Activated CD8-positive, alpha-beta T cell treated with anti-CD3 and anti-CD28 coated beads, Interleukin-2, amount 10 ng/mL, durations not matched to agents 7 days and 5 days (primary cell): ENCODE measurements around the gene HERC6. TPM values are rescaled to one million over a fixed set of nuclear protein-coding genes. Genes with fewer than 3 reads are reported as not detected.
"Not testable (repeated sequence)": the region's sequence is repeated elsewhere in the genome, so short reads cannot be mapped to it uniquely, and the experiment has no call there.

Experiments
- ATAC-seq: fragments of 150-1000 bp; cut with Tn5 transposase; one replicate; pipeline ENCODE4 v1.10.0; 2021; ENCODE audit warnings: moderate library complexity
- CTCF ChIA-PET: fragments of 350-600 bp; sonication (Branson Sonifier 250); formaldehyde crosslinking; loops from one replicate; lab custom pipeline; 2021; ENCODE audit warnings: antibody characterized with exemption; lab: Charles Lee
- POLR2A ChIA-PET: fragments of 350-600 bp; sonication (Branson Sonifier 250); formaldehyde crosslinking; loops from one replicate; lab custom pipeline; 2021; ENCODE audit warnings: antibody characterized with exemption; lab: Charles Lee
- DNase-seq: peaks from one replicate; pipeline ENCODE4 v3.0.0-alpha.2; 2020
- H3K27ac Mint-ChIP-seq: one replicate; pipeline ENCODE4 v1.8.0; 2021; ENCODE audit warnings: mild to moderate bottlenecking, mixed read lengths
- H3K27me3 Mint-ChIP-seq: one replicate; pipeline ENCODE4 v1.8.0; 2021; ENCODE audit warnings: low read depth, mixed read lengths
- H3K36me3 Mint-ChIP-seq: one replicate; pipeline ENCODE4 v1.8.0; 2021; ENCODE audit warnings: low read depth, mixed read lengths
- H3K4me1 Mint-ChIP-seq: one replicate; pipeline ENCODE4 v1.8.0; 2021; ENCODE audit warnings: low read depth, mixed read lengths
- H3K4me3 Mint-ChIP-seq: one replicate; pipeline ENCODE4 v1.8.0; 2021; ENCODE audit warnings: mild to moderate bottlenecking, mixed read lengths
- H3K9me3 Mint-ChIP-seq: one replicate; pipeline ENCODE4 v1.8.0; 2022; ENCODE audit warnings: mixed read lengths; ENCODE audit not compliant: insufficient read depth
- total RNA-seq, 2 experiments: library from RNA; stranded (reverse); gene quantifications; one replicate each; pipeline ENCODE4 v1.2.3, GENCODE V29; 2021

HERC6 gene
- total RNA-seq, 2 experiments from 2014 or later = 25.5 to 26.9 TPM

DNA sequence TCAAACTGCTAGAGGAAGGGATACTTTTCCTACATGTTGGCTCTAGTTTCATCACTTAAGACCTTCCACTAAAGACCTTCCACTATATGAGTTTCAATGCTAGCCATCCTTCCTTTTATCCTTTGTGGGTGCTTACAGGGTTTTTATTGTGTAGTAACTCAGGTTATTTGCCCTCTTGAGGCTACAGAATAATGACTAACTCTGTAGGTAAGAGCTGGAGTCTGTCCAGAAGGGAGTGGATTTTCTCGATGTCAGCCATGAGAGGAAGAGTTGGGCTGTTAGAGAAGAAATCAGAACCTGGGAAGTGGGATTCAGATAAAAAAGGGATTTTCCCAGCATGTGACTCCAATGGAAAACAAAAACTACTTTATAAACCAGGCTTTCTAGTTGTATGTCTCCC is 50.7 kb downstream of the HERC6 start:
- CTCF ChIA-PET = no interaction called here
- Mint-ChIP-seq H3K36me3 (peaks cover 69% of the 10 kb centered on the region), H3K4me3 (no peak overlapping the region), H3K27me3 (no peaks in the 10 kb centered on the region), H3K4me1 (no peaks in the 10 kb centered on the region), H3K9me3 (no peaks in the 10 kb centered on the region), H3K27ac (no peak overlapping the region)
- POLR2A ChIA-PET = no interaction called here
- ATAC-seq = no peak
- no peak for DNase-seq

DNA sequence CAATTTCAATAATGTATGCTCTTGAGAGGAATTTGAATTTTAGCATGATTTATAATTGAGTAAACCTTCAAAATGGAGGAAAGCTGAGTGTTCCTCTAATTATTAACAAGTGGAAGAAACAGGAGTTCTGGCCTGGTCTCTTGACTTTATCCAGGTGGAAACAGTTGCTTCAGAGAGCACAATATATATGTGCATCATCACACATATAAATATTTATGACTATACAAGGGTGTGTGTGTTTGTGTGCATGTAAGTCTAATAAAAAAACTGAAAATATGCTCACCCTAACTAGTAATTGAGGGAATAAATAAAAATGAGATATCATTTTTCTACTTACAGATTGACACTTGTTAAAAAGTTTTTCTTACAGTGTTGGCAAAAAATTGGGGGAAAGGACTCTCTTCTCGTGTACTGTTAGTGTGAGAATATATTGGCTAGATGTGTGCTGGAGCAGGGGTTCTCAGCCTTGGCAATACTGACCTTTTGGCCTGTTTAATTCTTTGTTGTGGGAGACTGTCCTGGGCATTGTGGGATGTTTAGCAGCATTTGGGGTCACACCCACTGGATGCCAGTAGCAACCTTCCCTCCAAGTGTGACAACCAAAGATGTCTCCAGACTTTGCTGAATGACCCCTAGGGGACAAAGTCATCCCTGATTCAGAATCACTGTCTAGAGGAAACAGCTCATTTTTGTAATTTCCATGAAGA is 57.5 kb downstream of the HERC6 start:
- ChIA-PET CTCF (interaction anchor here (0.9 kb wide), 1 partner anchor 19 kb away, joined by 3 read pairs; no protein-coding TSS in a partner anchor), POLR2A (interaction anchor here (0.7 kb wide), 1 partner anchor 18 kb away, joined by 4 read pairs; no protein-coding TSS in a partner anchor)
- H3K4me1 Mint-ChIP-seq = no peaks in the 10 kb centered on the region
- H3K27ac Mint-ChIP-seq = no peak overlapping the region
- peaks cover 64% of the 10 kb centered on the region for H3K36me3 Mint-ChIP-seq
- no peak for ATAC-seq
- no peaks in the 10 kb centered on the region for H3K27me3 Mint-ChIP-seq
- no peak for DNase-seq
- no peaks in the 10 kb centered on the region for H3K9me3 Mint-ChIP-seq
- H3K4me3 Mint-ChIP-seq = no peak overlapping the region

DNA sequence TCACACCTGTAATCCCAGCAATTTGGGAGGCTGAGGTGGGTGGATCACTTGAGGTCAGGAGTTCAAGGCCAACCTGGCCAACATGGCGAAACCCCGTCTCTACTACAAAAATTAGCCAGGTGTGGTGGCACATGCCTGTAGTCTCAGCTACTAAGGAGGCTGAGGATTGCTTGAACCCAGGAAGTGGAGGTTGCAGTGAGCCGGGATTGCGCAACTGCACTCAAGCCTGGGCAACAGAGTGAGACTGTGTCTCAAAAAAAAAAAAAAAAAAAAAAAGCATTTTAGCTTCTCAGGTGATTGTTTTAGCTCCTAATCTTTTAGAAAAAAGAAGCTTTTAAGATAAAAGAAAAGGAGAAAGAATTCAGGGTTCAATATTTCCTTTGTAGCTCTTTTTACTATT is 59.2 kb downstream of the HERC6 start:
- not testable (repeated sequence) for H3K27me3 Mint-ChIP-seq, H3K4me3 Mint-ChIP-seq, DNase-seq, H3K9me3 Mint-ChIP-seq, H3K4me1 Mint-ChIP-seq, H3K27ac Mint-ChIP-seq, ATAC-seq
- ChIA-PET CTCF (interaction anchor here (1.2 to 2.0 kb wide), 2 partner anchors 60 to 68 kb away, joined by 3 to 4 read pairs; partner anchors contain the start of gene HERC6), POLR2A (interaction anchor here (2.0 kb wide), 1 partner anchor 18 kb away, joined by 9 read pairs; the partner anchor contains the start of gene HERC5)
- H3K36me3 Mint-ChIP-seq = peaks cover 69% of the 10 kb centered on the region

DNA sequence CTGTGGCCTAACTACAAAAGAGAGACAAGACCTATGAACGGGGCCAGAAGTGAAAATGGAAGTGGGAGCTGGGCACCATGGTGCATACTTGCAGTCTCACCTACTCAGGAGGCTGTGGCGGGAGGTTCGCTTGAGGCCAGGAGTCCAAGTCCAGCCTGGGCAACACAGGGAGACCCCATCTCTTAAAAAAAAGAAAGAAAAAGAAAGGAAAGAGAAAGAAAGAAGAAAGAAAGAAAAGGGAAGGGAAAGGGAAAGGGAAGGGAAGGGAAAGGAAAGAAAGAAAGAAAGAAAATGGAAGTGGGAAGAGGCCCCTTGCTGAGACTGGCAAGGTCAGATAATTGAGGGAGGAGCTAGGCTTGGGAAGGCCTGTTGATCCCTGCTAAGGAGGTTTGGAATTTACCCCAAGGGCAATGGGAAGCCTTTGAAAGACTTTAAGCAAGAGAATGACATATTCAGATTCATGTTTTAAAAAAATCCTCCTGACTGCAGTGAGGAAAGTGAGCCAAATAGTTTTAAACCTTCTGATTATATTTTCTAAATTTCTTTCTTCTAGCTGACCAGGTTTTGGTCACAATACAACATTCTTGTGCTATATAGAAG is 60.6 kb downstream of the HERC6 start:
- ChIA-PET CTCF (no interaction called here), POLR2A (no interaction called here)
- Mint-ChIP-seq H3K9me3 (no peaks in the 10 kb centered on the region), H3K4me3 (no peak overlapping the region), H3K27ac (peak overlapping the region; percentile 1), H3K27me3 (no peaks in the 10 kb centered on the region), H3K36me3 (peaks cover 69% of the 10 kb centered on the region), H3K4me1 (no peaks in the 10 kb centered on the region)
- ATAC-seq = no peak
- no peak for DNase-seq

DNA sequence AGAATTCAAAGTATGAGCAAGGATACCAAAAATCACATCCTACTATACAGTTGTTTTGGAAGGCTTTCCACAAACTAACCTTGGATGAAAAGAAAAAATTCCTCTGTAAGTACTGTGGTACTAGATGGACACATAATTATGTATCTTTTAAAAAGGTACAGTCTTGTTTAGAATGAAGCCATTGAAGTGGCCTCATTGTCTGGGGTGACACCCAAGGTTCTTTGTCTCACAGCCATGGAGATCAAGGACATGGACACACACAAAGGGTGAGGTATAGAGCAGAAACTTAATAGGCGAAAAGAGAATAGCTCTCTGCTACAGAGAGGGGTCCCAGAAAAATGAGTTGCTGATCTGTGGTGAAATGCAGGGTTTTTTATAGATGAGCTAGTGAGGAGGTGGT is 61.5 kb downstream of the HERC6 start:
- ChIA-PET POLR2A (no interaction called here), CTCF (no interaction called here)
- no peaks in the 10 kb centered on the region for H3K27me3 Mint-ChIP-seq
- H3K27ac Mint-ChIP-seq = no peak overlapping the region
- H3K36me3 Mint-ChIP-seq = peaks cover 70% of the 10 kb centered on the region
- no peak overlapping the region for H3K4me3 Mint-ChIP-seq
- DNase-seq = no peak
- H3K4me1 Mint-ChIP-seq = no peaks in the 10 kb centered on the region
- ATAC-seq = no peak
- no peaks in the 10 kb centered on the region for H3K9me3 Mint-ChIP-seq

DNA sequence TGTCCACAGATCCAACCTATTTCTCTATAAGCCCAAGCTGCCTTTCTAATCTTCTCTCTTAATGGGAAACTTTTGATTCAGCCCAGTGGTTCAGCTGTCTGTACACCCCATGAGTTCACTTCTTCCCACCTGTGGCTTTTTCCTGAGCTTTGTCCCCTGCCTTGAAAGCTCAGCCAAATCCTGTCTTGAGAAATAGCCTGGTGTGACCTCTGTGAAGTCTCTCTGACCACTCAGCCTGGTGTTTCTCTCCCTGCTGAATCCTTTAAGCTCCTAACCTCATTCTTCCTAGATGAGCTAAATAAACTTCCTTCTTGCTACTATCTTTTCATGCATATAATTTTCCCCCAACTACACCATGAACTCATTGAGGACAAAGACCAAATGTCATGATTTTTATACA is 63.0 kb downstream of the HERC6 start:
- no peak overlapping the region for H3K27ac Mint-ChIP-seq
- no peak for ATAC-seq
- H3K4me3 Mint-ChIP-seq = no peak overlapping the region
- no peaks in the 10 kb centered on the region for H3K27me3 Mint-ChIP-seq
- no peak for DNase-seq
- no peaks in the 10 kb centered on the region for H3K4me1 Mint-ChIP-seq
- ChIA-PET CTCF (interaction anchor here (0.9 to 1.0 kb wide), 2 partner anchors 15 to 223 kb away, joined by 3 read pairs; no protein-coding TSS in a partner anchor), POLR2A (interaction anchor here (1.0 kb wide), 1 partner anchor 15 kb away, joined by 3 read pairs; the partner anchor contains the start of gene HERC5)
- H3K9me3 Mint-ChIP-seq = no peaks in the 10 kb centered on the region
- H3K36me3 Mint-ChIP-seq = peaks cover 65% of the 10 kb centered on the region

DNA sequence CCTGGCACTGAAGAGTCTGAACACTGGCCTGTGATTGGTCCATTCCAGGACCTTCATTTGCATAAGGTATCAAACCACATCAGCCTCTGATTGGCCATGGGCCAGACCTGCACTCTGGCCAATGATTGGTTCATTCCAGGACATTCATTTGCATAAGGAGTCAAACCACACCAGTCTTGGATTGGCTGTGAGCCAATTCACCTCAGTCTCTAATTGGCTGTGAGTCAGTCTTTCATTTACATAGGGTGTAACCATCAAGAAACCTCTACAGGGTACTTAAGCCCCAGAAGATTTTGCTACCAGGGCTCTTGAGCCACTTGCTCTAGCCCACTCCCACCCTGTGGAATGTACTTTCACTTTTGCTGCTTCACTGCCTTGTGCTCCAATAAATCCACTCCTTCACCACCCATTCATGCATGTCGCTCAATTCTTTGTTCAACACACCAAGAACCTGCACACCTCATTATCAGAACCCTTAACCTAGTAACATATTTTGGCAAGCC is 64.1 kb downstream of the HERC6 start:
- ATAC-seq = no peak
- POLR2A ChIA-PET = no interaction called here
- Mint-ChIP-seq H3K4me3 (no peak overlapping the region), H3K27ac (no peak overlapping the region), H3K9me3 (no peaks in the 10 kb centered on the region), H3K4me1 (no peaks in the 10 kb centered on the region), H3K27me3 (no peaks in the 10 kb centered on the region), H3K36me3 (peaks cover 66% of the 10 kb centered on the region)
- CTCF ChIA-PET = no interaction called here
- no peak for DNase-seq

DNA sequence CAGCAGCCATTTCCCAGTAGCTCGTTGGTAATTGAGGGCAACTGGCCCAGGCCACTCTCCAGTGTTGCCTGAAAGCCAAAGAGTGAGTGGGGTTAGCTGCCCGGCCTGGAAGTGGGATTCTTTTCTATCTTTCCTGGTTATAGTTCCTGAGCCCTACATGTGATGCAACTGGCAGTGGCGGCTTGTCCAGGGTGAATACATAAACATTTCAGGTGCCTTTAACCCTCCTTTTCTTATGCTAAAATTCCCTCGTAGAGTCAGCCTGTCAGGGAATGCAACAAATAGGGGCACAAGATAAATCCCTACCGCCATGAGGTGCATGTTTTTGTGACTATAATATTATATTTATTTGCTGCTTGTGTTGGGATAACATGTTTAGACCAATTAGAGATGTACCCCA is 64.8 kb downstream of the HERC6 start:
- no peak overlapping the region for H3K27ac Mint-ChIP-seq
- DNase-seq = no peak
- no peaks in the 10 kb centered on the region for H3K9me3 Mint-ChIP-seq
- no peak overlapping the region for H3K4me3 Mint-ChIP-seq
- H3K27me3 Mint-ChIP-seq = no peaks in the 10 kb centered on the region
- ChIA-PET CTCF (no interaction called here), POLR2A (no interaction called here)
- H3K36me3 Mint-ChIP-seq = peaks cover 65% of the 10 kb centered on the region
- no peaks in the 10 kb centered on the region for H3K4me1 Mint-ChIP-seq
- ATAC-seq = no peak

DNA sequence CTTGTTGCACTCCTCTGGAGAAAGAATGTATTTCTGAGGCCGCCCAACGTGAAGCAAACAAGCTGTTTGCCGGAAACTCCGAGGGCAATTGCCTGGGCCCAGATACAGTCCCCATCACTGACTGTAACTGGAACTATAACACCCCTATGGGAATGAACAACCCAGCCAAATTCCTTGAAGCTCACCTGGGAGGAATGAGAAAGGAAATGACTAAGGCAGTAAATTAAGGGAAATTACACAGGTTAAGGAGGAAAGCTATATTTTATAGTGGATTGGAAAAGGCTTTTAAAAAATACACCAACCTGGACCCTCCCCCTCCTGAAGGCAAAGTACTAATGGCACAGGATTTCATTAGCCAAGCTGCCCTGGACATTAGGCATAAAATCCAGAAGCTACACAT is 66.6 kb downstream of the HERC6 start:
- no peak for ATAC-seq

DNA sequence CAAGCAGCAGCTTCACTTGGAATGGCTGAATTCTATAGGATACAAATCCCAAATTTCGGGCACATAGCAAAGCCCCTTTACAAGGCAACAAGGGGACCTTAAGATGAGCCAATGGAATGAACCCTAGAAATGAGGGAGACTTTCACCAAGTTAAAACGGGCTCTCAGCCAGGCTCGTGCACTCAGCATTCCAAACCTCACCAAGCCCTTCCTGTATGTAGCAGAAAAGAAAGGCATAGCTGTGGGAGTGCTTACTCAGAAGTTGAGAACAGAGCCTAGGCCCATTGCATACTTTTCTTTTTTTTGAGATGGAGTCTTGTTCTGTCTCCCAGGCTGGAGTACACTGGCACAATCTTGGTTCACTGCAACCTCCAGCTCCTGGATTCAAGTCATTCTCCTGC is 67.5 kb downstream of the HERC6 start:
- H3K27me3 Mint-ChIP-seq = no peaks in the 10 kb centered on the region
- ChIA-PET POLR2A (interaction anchor here (1.0 to 2.7 kb wide), 2 partner anchors 10 to 177 kb away, joined by 3 to 17 read pairs; partner anchors contain the start of gene HERC5), CTCF (interaction anchor here (1.7 to 2.2 kb wide), 2 partner anchors 9 to 69 kb away, joined by 4 to 6 read pairs; no protein-coding TSS in a partner anchor)
- H3K9me3 Mint-ChIP-seq = no peaks in the 10 kb centered on the region
- ATAC-seq (no peak), DNase-seq (no peak)
- H3K4me3 Mint-ChIP-seq = no peak overlapping the region
- H3K4me1 Mint-ChIP-seq = no peaks in the 10 kb centered on the region
- H3K27ac Mint-ChIP-seq = no peak overlapping the region
- H3K36me3 Mint-ChIP-seq = peaks cover 59% of the 10 kb centered on the region

More for the DNA sequence above, 66.6 kb downstream of the HERC6 start:
- POLR2A ChIA-PET = interaction anchor here (1.0 to 2.7 kb wide), 2 partner anchors 11 to 176 kb away, joined by 3 to 17 read pairs; partner anchors contain the start of gene HERC5
- H3K27ac Mint-ChIP-seq = no peak overlapping the region
- H3K4me3 Mint-ChIP-seq = no peak overlapping the region
- H3K9me3 Mint-ChIP-seq = no peaks in the 10 kb centered on the region
- DNase-seq = no peak
- H3K36me3 Mint-ChIP-seq = peaks cover 61% of the 10 kb centered on the region
- H3K4me1 Mint-ChIP-seq = no peaks in the 10 kb centered on the region
- CTCF ChIA-PET = interaction anchor here (1.7 kb wide), 1 partner anchor 9 kb away, joined by 4 read pairs; no protein-coding TSS in a partner anchor
- H3K27me3 Mint-ChIP-seq = no peaks in the 10 kb centered on the region

DNA sequence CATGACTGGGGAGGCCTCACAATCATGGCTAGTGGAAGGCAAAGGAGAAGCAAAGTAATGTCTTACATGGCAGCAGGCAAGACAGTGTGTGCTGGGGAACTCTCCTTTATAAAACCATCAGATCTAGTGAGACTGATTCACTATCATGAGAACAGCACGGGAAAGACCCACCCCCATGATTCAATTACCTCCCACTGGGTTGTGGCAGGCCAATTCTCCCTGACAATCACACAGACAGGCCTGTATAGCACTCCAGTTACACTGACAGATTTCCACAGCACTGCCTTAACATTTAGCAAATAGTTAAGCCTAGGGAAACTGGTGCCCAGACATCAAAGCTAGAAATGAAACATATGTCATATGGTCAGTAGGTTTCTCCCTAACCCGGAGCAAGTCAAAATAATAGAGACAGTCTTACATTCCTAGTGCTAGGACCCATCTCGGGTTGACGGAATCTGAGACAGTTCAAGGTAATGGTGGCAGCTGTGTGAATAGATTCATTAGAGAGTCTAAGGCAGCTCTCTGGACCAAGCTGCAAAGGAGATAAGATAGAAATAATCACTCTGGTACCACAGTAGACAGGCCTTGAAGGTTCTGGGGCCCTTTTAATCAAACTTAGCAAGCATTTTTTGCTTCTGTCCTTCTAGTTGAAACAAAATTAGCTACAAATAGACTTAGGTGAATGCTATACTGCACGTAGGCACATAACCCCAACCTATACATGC is 68.9 kb downstream of the HERC6 start:
- POLR2A ChIA-PET = interaction anchor here (1.1 kb wide), 1 partner anchor 9 kb away, joined by 3 read pairs; the partner anchor contains the start of gene HERC5
- CTCF ChIA-PET = interaction anchor here (2.2 kb wide), 1 partner anchor 68 kb away, joined by 6 read pairs; no protein-coding TSS in a partner anchor
- Mint-ChIP-seq H3K9me3 (no peaks in the 10 kb centered on the region), H3K36me3 (peaks cover 55% of the 10 kb centered on the region), H3K27ac (no peak overlapping the region), H3K27me3 (no peaks in the 10 kb centered on the region), H3K4me1 (no peaks in the 10 kb centered on the region), H3K4me3 (no peak overlapping the region)
- no peak for ATAC-seq
- DNase-seq = no peak
